A549 treated with CORT108297 at 1 μM for 4 hours (cell line): ENCODE measurements around the gene MYOC. TPM values are rescaled to one million over a fixed set of nuclear protein-coding genes. Genes with fewer than 3 reads are reported as not detected.

Experiments
- total RNA-seq: library from RNA; stranded (reverse); fragments of 200-300 nt; extraction: Qiagen RNA extraction; gene quantifications from 5 replicates; pipeline ENCODE4 v1.2.3, GENCODE V29; 2022

The MYOC gene
- total RNA-seq: not detected in 5 replicates

GRCh38 chr1:171652234-171652822 is at the start of gene MYOC:
Gene MYOC, minus strand, starts transcription at chr1:171652688. Its CDS starts 77 bp downstream, at chr1:171652611.

GRCh38 chr1:171622152-171622462 is 30.4 kb downstream of the MYOC start, which contains the start of gene MYOCOS:
Gene MYOCOS, plus strand, starts transcription at chr1:171622243. Its CDS starts 1,641 bp downstream, at chr1:171623884.

Other genes with a start within 250 kb of the MYOC start
- 59.1 to 80.1 TPM (median 75.6 TPM) in 5 replicates for gene PRRC2C, start 167.2 kb downstream of the MYOC start, total RNA-seq
- not detected in 5 replicates for gene MYOCOS, start 30.4 kb downstream of the MYOC start, total RNA-seq
- 4.3 to 5.1 TPM (median 5.0 TPM) in 5 replicates for gene VAMP4, start 89.4 kb upstream of the MYOC start, total RNA-seq
- gene METTL13, start 129.0 kb upstream of the MYOC start, total RNA-seq: 43.2 to 47.6 TPM (median 46.1 TPM) in 5 replicates
- gene DNM3, start 188.8 kb upstream of the MYOC start, total RNA-seq: 0.44 to 1.1 TPM (median 0.75 TPM) in 5 replicates